HCT116 (cell line): Measurements from ENCODE around the gene SH3GLB2. TPM values are rescaled to one million over a fixed set of nuclear protein-coding genes. Genes with fewer than 3 reads are reported as not detected.

Experiments
- ATAC-seq: fragments of 200-7000 bp; cut with Tn5 transposase; 2 replicates; pipeline ENCODE4 v1.9.1; 2020; ENCODE audit warnings: mild to moderate bottlenecking, moderate library complexity
- BruUV-seq: library from RNA; stranded (reverse); fragments of 400-500 nt; replicated peaks from 2 replicates; lab custom pipeline; 2021; lab: Mats Ljungman, UMichigan
- CTCF ChIA-PET: fragments of 300-600 bp; sonication (Branson Sonifier 250); formaldehyde crosslinking; loops from one replicate; lab custom pipeline; 2021; ENCODE audit warnings: antibody characterized with exemption; lab: Charles Lee
- POLR2A ChIA-PET: fragments of 300-600, 350-600 bp; sonication (Branson Sonifier 250); formaldehyde crosslinking; loops from one replicate; lab custom pipeline; 2021; ENCODE audit warnings: antibody characterized with exemption; lab: Charles Lee
- RAD21 ChIA-PET, 2 experiments: fragments of 300-600 bp; sonication (Branson Sonifier 250); formaldehyde crosslinking; loops; one replicate each; lab custom pipeline; 2023; ENCODE audit warnings: low total read pairs in 2 of 2; ENCODE audit not compliant: uncharacterized antibody in 2 of 2, unreplicated experiment in 2 of 2, low non-redundant PET in 1 of 2; lab: Charles Lee
- DNase-seq: peaks from one replicate; pipeline ENCODE4 v3.0.0-alpha.2; 2010; ENCODE audit warnings: low read depth, low spot score
- H2AFZ ChIP-seq: fragments of 200-600 bp; shearing (Covaris generic), sonication (generic); 2 replicates; pipeline ENCODE4 v1.6.1; 2017; ENCODE audit warnings: low read depth, mixed run types, mixed read lengths, antibody characterized with exemption, low read length; ENCODE audit not compliant: poor library complexity, severe bottlenecking
- H3K27ac ChIP-seq: 2 replicates; pipeline ENCODE4 v1.5.1; 2012; ENCODE audit warnings: low read depth, low read length
- H3K27me3 ChIP-seq: fragments of 200-600 bp; sonication (generic); 2 replicates; pipeline ENCODE4 v1.6.1; 2016; ENCODE audit warnings: mixed run types, low read length, mixed read lengths; ENCODE audit not compliant: insufficient read depth
- H3K36me3 ChIP-seq, 2 experiments: fragments of 200-500 bp in 1 of 2; fragments of 200-600 bp in 1 of 2; sonication (Bioruptor generic) in 1 of 2; sonication (generic) in 1 of 2; 2 replicates each; pipeline versions ENCODE4 v1.5.1 to v1.6.1; 2014 to 2016; ENCODE audit warnings: low read length in 2 of 2, inconsistent platforms in 1 of 2, mixed read lengths in 1 of 2, mixed run types in 1 of 2; ENCODE audit not compliant: insufficient read depth in 2 of 2, control insufficient read depth in 1 of 2
- H3K4me1 ChIP-seq, 2 experiments: fragments of 200-600 bp in 1 of 2; sonication (generic) in 1 of 2; 2 replicates each; pipeline versions ENCODE4 v1.5.1 to v1.6.1; 2012 to 2017; ENCODE audit warnings: low read length in 2 of 2, inconsistent platforms in 1 of 2, mild to moderate bottlenecking in 1 of 2, mixed read lengths in 1 of 2, mixed run types in 1 of 2, moderate library complexity in 1 of 2; ENCODE audit not compliant: insufficient read depth in 2 of 2, control insufficient read depth in 1 of 2
- H3K4me2 ChIP-seq: fragments of 200-600 bp; sonication (generic); 2 replicates; pipeline ENCODE4 v1.6.1; 2017; ENCODE audit warnings: mixed run types, low read length, mixed read lengths
- H3K4me3 ChIP-seq, 2 experiments: fragments of 200-600 bp in 1 of 2; sonication (generic) in 1 of 2; replicated peaks in 1 of 2; 2 replicates each; pipeline ENCODE4 v1.5.1; 2011 to 2016; ENCODE audit warnings: low read length in 2 of 2, control low read depth in 1 of 2, low read depth in 1 of 2, mild to moderate bottlenecking in 1 of 2, mixed read lengths in 1 of 2, mixed run types in 1 of 2
- H3K79me2 ChIP-seq: fragments of 200-600 bp; sonication (generic); 2 replicates; pipeline ENCODE4 v1.6.1; 2017; ENCODE audit warnings: mild to moderate bottlenecking, mixed run types, low read length, moderate library complexity, mixed read lengths; ENCODE audit not compliant: insufficient read depth
- H3K9ac ChIP-seq: fragments of 200-600 bp; sonication (generic); 2 replicates; pipeline ENCODE4 v1.6.1; 2016; ENCODE audit warnings: low read length, mixed read lengths
- H3K9me2 ChIP-seq: fragments of 200-600 bp; sonication (generic), shearing (Covaris generic); 2 replicates; pipeline ENCODE4 v1.6.1; 2017; ENCODE audit warnings: mixed run types, mild to moderate bottlenecking, moderate library complexity; ENCODE audit not compliant: insufficient read depth
- H3K9me3 ChIP-seq, 2 experiments: fragments of 200-500 bp in 1 of 2; fragments of 200-600 bp in 1 of 2; sonication (Bioruptor generic) in 1 of 2; sonication (generic) in 1 of 2; 2 replicates each; pipeline ENCODE4 v1.6.1; 2014 to 2017; ENCODE audit warnings: low read length in 2 of 2, mixed read lengths in 2 of 2, inconsistent platforms in 1 of 2, low read depth in 1 of 2, mild to moderate bottlenecking in 1 of 2, mixed run types in 1 of 2, moderate library complexity in 1 of 2; ENCODE audit not compliant: control insufficient read depth in 1 of 2, insufficient read depth in 1 of 2
- H4K20me1 ChIP-seq: fragments of 200-600 bp; sonication (generic), shearing (Covaris generic); 2 replicates; pipeline ENCODE4 v1.6.1; 2017; ENCODE audit warnings: mixed run types, mild to moderate bottlenecking, moderate library complexity; ENCODE audit not compliant: insufficient read depth
- ATF3 ChIP-seq: IDR thresholded peaks from 2 replicates; pipeline ENCODE4 v1.6.1; 2012
- CBX3 ChIP-seq: IDR thresholded peaks from 2 replicates; pipeline ENCODE4 v1.6.1; 2012; ENCODE audit warnings: low read depth
- CEBPB ChIP-seq: IDR thresholded peaks from 2 replicates; pipeline ENCODE4 v1.6.1; 2012; ENCODE audit warnings: low read depth
- EGR1 ChIP-seq: IDR thresholded peaks from 2 replicates; pipeline ENCODE4 v1.6.1; 2012; ENCODE audit warnings: low read depth
- ELF1 ChIP-seq: IDR thresholded peaks from 2 replicates; pipeline ENCODE4 v1.6.1; 2012; ENCODE audit warnings: low read depth, borderline replicate concordance
- EZH2 ChIP-seq: fragments of 200-600 bp; sonication (generic); IDR thresholded peaks from 2 replicates; pipeline ENCODE4 v1.6.1; 2017; ENCODE audit warnings: antibody characterized with exemption, mixed run types
- FOSL1 ChIP-seq: IDR thresholded peaks from 2 replicates; pipeline ENCODE4 v1.6.1; 2012; ENCODE audit warnings: low read depth
- JUND ChIP-seq: IDR thresholded peaks from 2 replicates; pipeline ENCODE4 v1.6.1; 2012
- MAX ChIP-seq: IDR thresholded peaks from 2 replicates; pipeline ENCODE4 v1.6.1; 2012
- POLR2A ChIP-seq: IDR thresholded peaks from 2 replicates; pipeline ENCODE4 v1.7.0; 2011; ENCODE audit warnings: borderline replicate concordance; ENCODE audit not compliant: insufficient read depth, insufficient read length; ENCODE audit errors: extremely low read depth
- POLR2AphosphoS5 ChIP-seq: IDR thresholded peaks from 2 replicates; pipeline ENCODE4 v1.6.1; 2011; ENCODE audit warnings: mild to moderate bottlenecking, low read depth, low read length, moderate library complexity
- RAD21 ChIP-seq: IDR thresholded peaks from 2 replicates; pipeline ENCODE4 v1.6.1; 2012; ENCODE audit warnings: low read depth, mild to moderate bottlenecking
- SP1 ChIP-seq: IDR thresholded peaks from 2 replicates; pipeline ENCODE4 v1.6.1; 2012; ENCODE audit warnings: low read depth
- SRF ChIP-seq: IDR thresholded peaks from 2 replicates; pipeline ENCODE4 v1.6.1; 2012; ENCODE audit warnings: low read depth
- YY1 ChIP-seq: IDR thresholded peaks from 2 replicates; pipeline ENCODE4 v1.6.1; 2011; ENCODE audit warnings: low read length, low read depth, moderate library complexity, mild to moderate bottlenecking; ENCODE audit not compliant: insufficient replicate concordance; ENCODE audit errors: extremely low read depth
- ZNF274 ChIP-seq: fragments of 200-500 bp; sonication (Bioruptor generic); IDR thresholded peaks from 2 replicates; pipeline ENCODE4 v1.6.1; 2014; ENCODE audit warnings: mild to moderate bottlenecking, low read depth, low read length, inconsistent platforms
- intact Hi-C: fragments of 100-400 bp; cut with micrococcal nuclease; formaldehyde crosslinking; loops from 2 replicates; pipeline ENCODE4 v1.10.0; 2022
- total RNA-seq: library from RNA; stranded (reverse); gene quantifications from one replicate; pipeline ENCODE4 v1.2.1, GENCODE V29; 2021; ENCODE audit not compliant: unreplicated experiment
- TF ChIP-seq, protein P1 (sequence below): IDR thresholded peaks from 2 replicates; pipeline ENCODE4 v1.6.1; 2012; ENCODE audit warnings: low read depth
- TF ChIP-seq, protein P2 (sequence below): IDR thresholded peaks from 2 replicates; pipeline ENCODE4 v1.6.1; 2011; ENCODE audit warnings: mild to moderate bottlenecking, low read length, moderate library complexity; ENCODE audit not compliant: insufficient replicate concordance; ENCODE audit errors: extremely low read depth

SH3GLB2 gene
- total RNA-seq, 1 experiment from 2014 or later = 87.9 TPM

DNA sequence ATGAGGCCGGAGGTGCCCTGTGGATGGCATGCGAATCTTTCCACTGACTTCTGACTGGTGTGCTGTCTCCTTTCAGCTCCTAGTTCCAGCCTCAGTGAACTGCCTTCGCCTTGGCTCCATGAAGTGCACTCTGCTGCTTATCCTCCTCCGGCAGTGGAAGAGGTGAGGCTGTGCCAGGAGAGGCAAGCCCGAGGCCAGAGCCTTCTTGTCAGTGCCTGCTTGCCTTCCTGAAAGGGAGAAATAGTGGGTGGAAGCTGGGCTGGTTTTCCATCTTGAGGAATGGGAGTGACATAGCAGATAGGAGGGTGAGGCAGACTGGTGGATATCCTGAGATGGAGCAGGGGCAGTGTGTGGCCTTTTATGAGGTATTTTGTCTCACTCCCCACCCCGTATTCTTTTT, 29.7 kb downstream of the SH3GLB2 start:
- DNase-seq (no peak), ATAC-seq (no peak)
- Histone ChIP-seq H4K20me1 (no peaks in the 10 kb centered on the region), H2AFZ (no peak overlapping the region), H3K27ac (no peak overlapping the region), H3K4me2 (no peak overlapping the region), H3K79me2 (no peaks in the 10 kb centered on the region), H3K9me2 (no peaks in the 10 kb centered on the region), H3K4me3 (no peak overlapping the region), H3K36me3 (peaks cover 54 to 75% of the 10 kb centered on the region in 2 experiments), H3K27me3 (no peaks in the 10 kb centered on the region), H3K9me3 (no peaks in the 10 kb centered on the region), H3K4me1 (no peaks in the 10 kb centered on the region), H3K9ac (no peak overlapping the region)
- POLR2A ChIA-PET = no interaction called here
- intact Hi-C loops = no loop called here
- RAD21 ChIA-PET = no interaction called here
- CTCF ChIA-PET = no interaction called here
- TF ChIP-seq YY1 (no peak), SRF (no peak), MAX (no peak), ELF1 (no peak), POLR2AphosphoS5 (no peak), ATF3 (no peak), CEBPB (no peak), SP1 (no peak), EGR1 (no peak), FOSL1 (no peak), EZH2 (no peak), ZNF274 (no peak), RAD21 (no peak), POLR2A (no peak), CBX3 (no peak), JUND (no peak)
- TF ChIP-seq, protein P1, sequence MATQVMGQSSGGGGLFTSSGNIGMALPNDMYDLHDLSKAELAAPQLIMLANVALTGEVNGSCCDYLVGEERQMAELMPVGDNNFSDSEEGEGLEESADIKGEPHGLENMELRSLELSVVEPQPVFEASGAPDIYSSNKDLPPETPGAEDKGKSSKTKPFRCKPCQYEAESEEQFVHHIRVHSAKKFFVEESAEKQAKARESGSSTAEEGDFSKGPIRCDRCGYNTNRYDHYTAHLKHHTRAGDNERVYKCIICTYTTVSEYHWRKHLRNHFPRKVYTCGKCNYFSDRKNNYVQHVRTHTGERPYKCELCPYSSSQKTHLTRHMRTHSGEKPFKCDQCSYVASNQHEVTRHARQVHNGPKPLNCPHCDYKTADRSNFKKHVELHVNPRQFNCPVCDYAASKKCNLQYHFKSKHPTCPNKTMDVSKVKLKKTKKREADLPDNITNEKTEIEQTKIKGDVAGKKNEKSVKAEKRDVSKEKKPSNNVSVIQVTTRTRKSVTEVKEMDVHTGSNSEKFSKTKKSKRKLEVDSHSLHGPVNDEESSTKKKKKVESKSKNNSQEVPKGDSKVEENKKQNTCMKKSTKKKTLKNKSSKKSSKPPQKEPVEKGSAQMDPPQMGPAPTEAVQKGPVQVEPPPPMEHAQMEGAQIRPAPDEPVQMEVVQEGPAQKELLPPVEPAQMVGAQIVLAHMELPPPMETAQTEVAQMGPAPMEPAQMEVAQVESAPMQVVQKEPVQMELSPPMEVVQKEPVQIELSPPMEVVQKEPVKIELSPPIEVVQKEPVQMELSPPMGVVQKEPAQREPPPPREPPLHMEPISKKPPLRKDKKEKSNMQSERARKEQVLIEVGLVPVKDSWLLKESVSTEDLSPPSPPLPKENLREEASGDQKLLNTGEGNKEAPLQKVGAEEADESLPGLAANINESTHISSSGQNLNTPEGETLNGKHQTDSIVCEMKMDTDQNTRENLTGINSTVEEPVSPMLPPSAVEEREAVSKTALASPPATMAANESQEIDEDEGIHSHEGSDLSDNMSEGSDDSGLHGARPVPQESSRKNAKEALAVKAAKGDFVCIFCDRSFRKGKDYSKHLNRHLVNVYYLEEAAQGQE = no peak
- TF ChIP-seq, protein P2, sequence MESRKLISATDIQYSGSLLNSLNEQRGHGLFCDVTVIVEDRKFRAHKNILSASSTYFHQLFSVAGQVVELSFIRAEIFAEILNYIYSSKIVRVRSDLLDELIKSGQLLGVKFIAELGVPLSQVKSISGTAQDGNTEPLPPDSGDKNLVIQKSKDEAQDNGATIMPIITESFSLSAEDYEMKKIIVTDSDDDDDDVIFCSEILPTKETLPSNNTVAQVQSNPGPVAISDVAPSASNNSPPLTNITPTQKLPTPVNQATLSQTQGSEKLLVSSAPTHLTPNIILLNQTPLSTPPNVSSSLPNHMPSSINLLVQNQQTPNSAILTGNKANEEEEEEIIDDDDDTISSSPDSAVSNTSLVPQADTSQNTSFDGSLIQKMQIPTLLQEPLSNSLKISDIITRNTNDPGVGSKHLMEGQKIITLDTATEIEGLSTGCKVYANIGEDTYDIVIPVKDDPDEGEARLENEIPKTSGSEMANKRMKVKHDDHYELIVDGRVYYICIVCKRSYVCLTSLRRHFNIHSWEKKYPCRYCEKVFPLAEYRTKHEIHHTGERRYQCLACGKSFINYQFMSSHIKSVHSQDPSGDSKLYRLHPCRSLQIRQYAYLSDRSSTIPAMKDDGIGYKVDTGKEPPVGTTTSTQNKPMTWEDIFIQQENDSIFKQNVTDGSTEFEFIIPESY = no peak
- no TSS peak for BruUV-seq
